Sigmoid colon (tissue), 7 donors: Measurements from ENCODE around the gene IQSEC3. TPM values are rescaled to one million over a fixed set of nuclear protein-coding genes. Genes with fewer than 3 reads are reported as not detected.

ENCODE experiments used
- DNase-seq: peaks from one replicate; pipeline ENCODE4 v3.0.0-alpha.2; 2019
- H3K27ac ChIP-seq, 4 donors: fragments of 200-600 bp; sonication (generic); one replicate each; pipeline ENCODE4 v1.5.1; 2016 to 2019; ENCODE audit warnings: mild to moderate bottlenecking in 1 of 4
- H3K27me3 ChIP-seq, 3 donors: fragments of 200-600 bp; sonication (generic); one replicate each; pipeline ENCODE4 v1.5.1; 2019; ENCODE audit warnings: mild to moderate bottlenecking in 1 of 3
- H3K36me3 ChIP-seq, 4 donors: fragments of 200-600 bp; sonication (generic); one replicate each; pipeline ENCODE4 v1.5.1; 2016 to 2019
- H3K4me1 ChIP-seq, 4 donors: fragments of 200-600 bp; sonication (generic); one replicate each; pipeline ENCODE4 v1.5.1; 2017 to 2019
- H3K4me3 ChIP-seq, 4 donors: fragments of 200-600 bp; sonication (generic); one replicate each; pipeline ENCODE4 v1.5.1; 2017 to 2019; ENCODE audit warnings: mild to moderate bottlenecking in 2 of 4, moderate library complexity in 1 of 4
- H3K9me3 ChIP-seq, 4 donors: fragments of 200-600 bp in 3 of 4; sonication (generic) in 3 of 4; one replicate each; pipeline versions ENCODE4 v1.5.1 to v1.6.1; 2013 to 2019
- CTCF ChIP-seq, 4 experiments: fragments of 450-650 bp in 3 of 4; fragments of 200-600 bp in 1 of 4; IDR thresholded peaks; one replicate each; pipeline ENCODE4 v1.5.1; 2016 to 2019; ENCODE audit warnings: antibody characterized with exemption in 4 of 4, mild to moderate bottlenecking in 3 of 4, moderate library complexity in 2 of 4
- EP300 ChIP-seq, 4 donors: sonication (generic); formaldehyde crosslinking; IDR thresholded peaks; one replicate each; pipeline ENCODE4 v1.6.1; 2017; ENCODE audit warnings: antibody characterized with exemption in 4 of 4
- POLR2A ChIP-seq, 2 donors: fragments of 450-650 bp; IDR thresholded peaks; one replicate each; pipeline ENCODE4 v1.6.1; 2016; ENCODE audit warnings: antibody characterized with exemption in 2 of 2, mild to moderate bottlenecking in 2 of 2, moderate library complexity in 2 of 2
- POLR2AphosphoS5 ChIP-seq, 4 donors: sonication (generic); formaldehyde crosslinking; IDR thresholded peaks; one replicate each; pipeline ENCODE4 v1.6.1; 2017; ENCODE audit warnings: antibody characterized with exemption in 4 of 4
- WGBS, 2 donors: extraction: QIAGEN DNeasy Blood & Tissue Kit; methylation state at CpG; one replicate each; pipeline ENCODE4 v1.1.7; 2013; 5-methylcytosine and 5-hydroxymethylcytosine counted together
- intact Hi-C: fragments of 100-400 bp; cut with DNase I; formaldehyde crosslinking; loops from one replicate; pipeline ENCODE4 v1.15.1; 2023
- polyA plus RNA-seq, 3 donors: library from polyadenylated mRNA; stranded (reverse); fragments of 200-250 nt; gene quantifications; one replicate each; pipeline ENCODE4 v1.2.3, GENCODE V29; 2013
- total RNA-seq, 4 donors: library from RNA; depleted of rRNA; stranded (reverse); fragments of >200 nt; gene quantifications; one replicate each; pipeline ENCODE4 v1.1.0, GENCODE V29; 2016
- donor health status: healthy with polysubstance abuse.
- donor health status: Bipolar disorder and iron deficiency.
- donor health status: healthy.

IQSEC3 gene
- total and polyA plus RNA-seq, 7 donors, result under 0.01 to 2.2 (median 0.54) TPM; not detected in 1

- no peaks in the 10 kb centered on the region for H3K9me3 ChIP-seq
- H3K36me3 ChIP-seq, result no peaks in the 10 kb centered on the region
- intact Hi-C loops, result no loop called here
- no peak for TF ChIP-seq CTCF (IDR thresholded peaks at IDR 0.05)
- no peak overlapping the region for H3K4me3 ChIP-seq
- peaks cover 0 to 12% (median 4%) of the 10 kb centered on the region in 4 donors for H3K4me1 ChIP-seq
- peaks cover 0 to 17% (median 0%) of the 10 kb centered on the region in 3 donors for H3K27me3 ChIP-seq
- DNase-seq, result no peak
- 44 to 65% methylated on average over 16 of the region's 16 CpGs for WGBS, 2 donors
- peak overlapping the region in 1 of 4 donors; percentile 14 for H3K27ac ChIP-seq
Observed at GRCh38 chr12:176321-177181, 110.0 kb downstream of the IQSEC3 start.

GRCh38 chr12:177336-177979, 110.9 kb downstream of the IQSEC3 start:
- Histone ChIP-seq H3K27me3 (peaks cover 0 to 8% (median 0%) of the 10 kb centered on the region in 3 donors), H3K27ac (no peak overlapping the region), H3K36me3 (no peaks in the 10 kb centered on the region), H3K4me1 (peaks cover 0 to 12% (median 4%) of the 10 kb centered on the region in 4 donors), H3K4me3 (no peak overlapping the region), H3K9me3 (no peaks in the 10 kb centered on the region)
- 77 to 84% methylated on average over 11 of the region's 11 CpGs for WGBS, 2 donors
- DNase-seq, result no peak
- no peak for TF ChIP-seq CTCF (IDR thresholded peaks at IDR 0.05)
- TF ChIP-seq POLR2A (IDR thresholded peaks at IDR 0.05), result no peak
- TF ChIP-seq EP300 (IDR thresholded peaks at IDR 0.05), result no peak
- no peak for TF ChIP-seq POLR2AphosphoS5 (IDR thresholded peaks at IDR 0.05)
- intact Hi-C loops, result no loop called here

- H3K27me3 ChIP-seq, result peaks cover 0 to 8% (median 0%) of the 10 kb centered on the region in 3 donors
- intact Hi-C loops, result no loop called here
- no peaks in the 10 kb centered on the region for H3K9me3 ChIP-seq
- H3K36me3 ChIP-seq, result no peaks in the 10 kb centered on the region
- 90 to 94% methylated on average over 20 of the region's 20 CpGs for WGBS, 2 donors
- no peak overlapping the region for H3K4me3 ChIP-seq
- TF ChIP-seq POLR2A (IDR thresholded peaks at IDR 0.05), result no peak
- TF ChIP-seq EP300 (IDR thresholded peaks at IDR 0.05), result no peak
- no peak for TF ChIP-seq CTCF (IDR thresholded peaks at IDR 0.05)
- no peak for TF ChIP-seq POLR2AphosphoS5 (IDR thresholded peaks at IDR 0.05)
- H3K27ac ChIP-seq, result no peak overlapping the region
- no peak for DNase-seq
- peaks cover 0 to 12% (median 4%) of the 10 kb centered on the region in 4 donors for H3K4me1 ChIP-seq
Observed at GRCh38 chr12:177980-178828, 111.6 kb downstream of the IQSEC3 start.

- Histone ChIP-seq H3K4me1 (peaks cover 0 to 12% (median 4%) of the 10 kb centered on the region in 4 donors), H3K9me3 (no peaks in the 10 kb centered on the region), H3K4me3 (no peak overlapping the region), H3K27ac (no peak overlapping the region), H3K27me3 (peaks cover 0 to 8% (median 0%) of the 10 kb centered on the region in 3 donors), H3K36me3 (no peaks in the 10 kb centered on the region)
- TF ChIP-seq EP300 (IDR thresholded peaks at IDR 0.05), result no peak
- no peak for TF ChIP-seq CTCF (IDR thresholded peaks at IDR 0.05)
- TF ChIP-seq POLR2A (IDR thresholded peaks at IDR 0.05), result no peak
- TF ChIP-seq POLR2AphosphoS5 (IDR thresholded peaks at IDR 0.05), result no peak
- intact Hi-C loops, result no loop called here
- WGBS, 2 donors, result 68 to 88% methylated on average over 3 of the region's 3 CpGs
- DNase-seq, result no peak
Observed at GRCh38 chr12:178829-179109, 112.2 kb downstream of the IQSEC3 start.
